Measurements from ENCODE around the gene UTY.

DNA sequence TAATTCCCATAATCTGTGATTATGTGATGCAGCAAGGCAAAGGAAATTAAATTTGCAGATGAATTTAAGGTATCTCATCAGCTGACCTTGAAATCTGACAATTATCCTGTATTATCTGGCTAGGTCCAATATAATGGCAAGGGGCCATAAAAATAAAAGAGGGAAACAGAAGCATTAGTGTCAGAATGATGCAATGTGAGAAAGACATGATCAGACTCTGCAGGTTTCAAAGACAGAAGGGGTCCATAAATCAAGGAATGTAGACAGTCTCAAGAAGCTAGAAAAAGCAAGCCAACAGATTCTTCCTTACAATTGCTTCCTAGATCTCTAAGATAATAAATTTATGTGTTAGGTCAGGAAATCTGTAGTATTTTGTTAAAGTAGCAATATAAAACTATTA lies 208.1 kb downstream of the UTY start:
- TF ChIP-seq, protein P1, sequence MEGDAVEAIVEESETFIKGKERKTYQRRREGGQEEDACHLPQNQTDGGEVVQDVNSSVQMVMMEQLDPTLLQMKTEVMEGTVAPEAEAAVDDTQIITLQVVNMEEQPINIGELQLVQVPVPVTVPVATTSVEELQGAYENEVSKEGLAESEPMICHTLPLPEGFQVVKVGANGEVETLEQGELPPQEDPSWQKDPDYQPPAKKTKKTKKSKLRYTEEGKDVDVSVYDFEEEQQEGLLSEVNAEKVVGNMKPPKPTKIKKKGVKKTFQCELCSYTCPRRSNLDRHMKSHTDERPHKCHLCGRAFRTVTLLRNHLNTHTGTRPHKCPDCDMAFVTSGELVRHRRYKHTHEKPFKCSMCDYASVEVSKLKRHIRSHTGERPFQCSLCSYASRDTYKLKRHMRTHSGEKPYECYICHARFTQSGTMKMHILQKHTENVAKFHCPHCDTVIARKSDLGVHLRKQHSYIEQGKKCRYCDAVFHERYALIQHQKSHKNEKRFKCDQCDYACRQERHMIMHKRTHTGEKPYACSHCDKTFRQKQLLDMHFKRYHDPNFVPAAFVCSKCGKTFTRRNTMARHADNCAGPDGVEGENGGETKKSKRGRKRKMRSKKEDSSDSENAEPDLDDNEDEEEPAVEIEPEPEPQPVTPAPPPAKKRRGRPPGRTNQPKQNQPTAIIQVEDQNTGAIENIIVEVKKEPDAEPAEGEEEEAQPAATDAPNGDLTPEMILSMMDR (IDR thresholded peaks at IDR 0.05) = no peak
- TF ChIP-seq POLR2A (IDR thresholded peaks at IDR 0.05) (no peak), POLR2AphosphoS5 (IDR thresholded peaks at IDR 0.05) (no peak)

Data from breast epithelium (tissue), 3 donors.